Measurements from ENCODE around the gene ATXN2.

Gene ATXN2

DNA sequence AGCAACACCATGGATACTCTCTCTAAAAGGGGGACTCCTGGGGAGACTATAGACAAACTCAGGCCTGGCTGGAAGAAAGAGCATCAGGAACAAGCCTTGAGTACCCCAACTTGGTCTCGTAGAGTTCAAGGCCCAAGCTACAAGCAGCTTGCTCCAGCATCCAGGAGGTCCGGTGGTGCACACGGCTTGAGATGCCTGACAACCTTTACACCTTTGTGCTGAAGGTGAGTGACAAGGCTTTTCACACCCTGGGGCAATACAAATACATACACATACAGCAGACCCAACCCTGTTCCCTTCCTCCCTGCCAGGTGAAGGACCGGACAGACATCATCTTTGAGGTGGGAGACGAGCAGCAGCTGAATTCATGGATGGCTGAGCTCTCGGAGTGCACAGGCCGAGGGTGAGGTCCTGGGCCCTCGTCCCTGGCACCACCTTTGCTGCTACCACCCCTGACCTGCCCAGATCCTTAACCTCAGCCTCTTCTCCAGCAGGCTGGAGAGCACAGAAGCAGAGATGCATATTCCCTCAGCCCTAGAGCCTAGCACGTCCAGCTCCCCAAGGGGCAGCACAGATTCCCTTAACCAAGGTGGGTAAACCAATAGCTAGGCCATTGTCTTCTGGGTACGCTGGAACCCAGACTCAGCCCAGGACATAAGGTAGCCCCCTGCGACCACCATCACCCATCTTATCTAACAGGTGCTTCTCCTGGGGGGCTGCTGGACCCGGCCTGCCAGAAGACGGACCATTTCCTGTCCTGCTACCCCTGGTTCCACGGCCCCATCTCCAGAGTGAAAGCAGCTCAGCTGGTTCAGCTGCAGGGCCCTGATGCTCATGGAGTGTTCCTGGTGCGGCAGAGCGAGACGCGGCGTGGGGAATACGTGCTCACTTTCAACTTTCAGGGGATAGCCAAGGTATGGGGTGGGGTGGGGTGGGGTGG lies 152.2 kb downstream of the ATXN2 start:
- no CpG with 5 or more reads among the region's 20 CpGs for WGBS, 2 donors (ENCODE audit: extremely low coverage in 2 of 2, insufficient read length in 2 of 2, insufficient replicate concordance in 1 of 2)
- H2BK120ac ChIP-seq (ENCODE audit: low read depth, low read length) = no peak overlapping the region
- no peak overlapping the region for H3K27ac ChIP-seq (replicated peaks; ENCODE audit: low read length)

GRCh38 chr12:111445726-111446581 lies 153.2 kb downstream of the ATXN2 start:
- peak overlapping the region in 1 of 2 donors; percentile 20 for H3K4me3 ChIP-seq (ENCODE audit: low read length in 2 of 2)
- no peak overlapping the region for H2BK5ac ChIP-seq (ENCODE audit: low read length)
- H3K23ac ChIP-seq (ENCODE audit: low read depth, low read length, poor library complexity) = peak overlapping the region; percentile 16
- no peak overlapping the region for H2BK120ac ChIP-seq (ENCODE audit: low read depth, low read length)
- no peaks in the 10 kb centered on the region for H3K9me3 ChIP-seq (replicated peaks in 1 of 2; ENCODE audit: control insufficient read depth in 2 of 2, insufficient read depth in 1 of 2, low read depth in 1 of 2, low read length in 2 of 2)
- H3K14ac ChIP-seq (ENCODE audit: low read length) = no peak overlapping the region
- H3K27me3 ChIP-seq (ENCODE audit: control insufficient read depth in 3 of 3, insufficient read depth in 3 of 3, low read depth in 1 of 3, low read length in 3 of 3) = no peaks in the 10 kb centered on the region
- DNase-seq (ENCODE audit: low spot score) = no peak
- no peak overlapping the region for H4K91ac ChIP-seq (ENCODE audit: low read depth, low read length, poor library complexity)
- H3K4me2 ChIP-seq (ENCODE audit: insufficient read depth, low read length, poor library complexity, severe bottlenecking) = no peak overlapping the region
- peaks cover 4% of the 10 kb centered on the region for H3K79me1 ChIP-seq (ENCODE audit: low read depth, low read length)
- H3K4me1 ChIP-seq (ENCODE audit: control insufficient read depth in 2 of 2, insufficient read depth in 1 of 2, low read depth in 1 of 2, low read length in 2 of 2) = peaks cover 5% of the 10 kb centered on the region in 2 donors
- H4K8ac ChIP-seq (ENCODE audit: low read depth, low read length) = no peak overlapping the region
- no CpG with 5 or more reads among the region's 6 CpGs for WGBS, 2 donors (ENCODE audit: extremely low coverage in 2 of 2, insufficient read length in 2 of 2, insufficient replicate concordance in 1 of 2)
- no peak overlapping the region for H2BK15ac ChIP-seq (ENCODE audit: low read length)
- no peak overlapping the region for H3K4ac ChIP-seq (ENCODE audit: low read length)
- H2AFZ ChIP-seq (ENCODE audit: low read length) = no peak overlapping the region
- H2AK5ac ChIP-seq (ENCODE audit: low read depth, low read length) = no peak overlapping the region
- peak overlapping the region; percentile 44 for H3K18ac ChIP-seq (ENCODE audit: low read length)
- H3K9ac ChIP-seq (ENCODE audit: low read depth, low read length, poor library complexity) = no peak overlapping the region
- H3K27ac ChIP-seq (replicated peaks; ENCODE audit: low read length) = peak overlapping the region; percentile 24
- H2BK12ac ChIP-seq (ENCODE audit: low read length) = no peak overlapping the region
- H3K36me3 ChIP-seq (replicated peaks in 1 of 2; ENCODE audit: control insufficient read depth in 2 of 2, insufficient read depth in 2 of 2, low read length in 2 of 2) = peaks cover 35 to 95% of the 10 kb centered on the region in 2 donors

More for the DNA sequence above, 152.2 kb downstream of the ATXN2 start:
- Histone ChIP-seq H4K8ac (ENCODE audit: low read depth, low read length) (no peak overlapping the region), H3K14ac (ENCODE audit: low read length) (no peak overlapping the region), H3K4me3 (ENCODE audit: low read length in 2 of 2) (no peak overlapping the region), H3K4ac (ENCODE audit: low read length) (no peak overlapping the region), H3K23ac (ENCODE audit: low read depth, low read length, poor library complexity) (no peak overlapping the region), H3K9me3 (replicated peaks in 1 of 2; ENCODE audit: control insufficient read depth in 2 of 2, insufficient read depth in 1 of 2, low read depth in 1 of 2, low read length in 2 of 2) (no peaks in the 10 kb centered on the region), H3K36me3 (replicated peaks in 1 of 2; ENCODE audit: control insufficient read depth in 2 of 2, insufficient read depth in 2 of 2, low read length in 2 of 2) (peaks cover 32 to 97% of the 10 kb centered on the region in 2 donors), H3K79me1 (ENCODE audit: low read depth, low read length) (peaks cover 4% of the 10 kb centered on the region), H2AFZ (ENCODE audit: low read length) (no peak overlapping the region), H3K18ac (ENCODE audit: low read length) (no peak overlapping the region), H3K9ac (ENCODE audit: low read depth, low read length, poor library complexity) (no peak overlapping the region), H3K27me3 (ENCODE audit: control insufficient read depth in 3 of 3, insufficient read depth in 3 of 3, low read depth in 1 of 3, low read length in 3 of 3) (no peaks in the 10 kb centered on the region), H2BK5ac (ENCODE audit: low read length) (no peak overlapping the region), H2AK5ac (ENCODE audit: low read depth, low read length) (no peak overlapping the region), H2BK12ac (ENCODE audit: low read length) (no peak overlapping the region), H3K4me1 (ENCODE audit: control insufficient read depth in 2 of 2, insufficient read depth in 1 of 2, low read depth in 1 of 2, low read length in 2 of 2) (peaks cover 5% of the 10 kb centered on the region in 2 donors), H3K4me2 (ENCODE audit: insufficient read depth, low read length, poor library complexity, severe bottlenecking) (no peak overlapping the region), H4K91ac (ENCODE audit: low read depth, low read length, poor library complexity) (no peak overlapping the region), H2BK15ac (ENCODE audit: low read length) (no peak overlapping the region)
- DNase-seq (ENCODE audit: low spot score) = no peak

GRCh38 chr12:111444925-111445725 lies 154.0 kb downstream of the ATXN2 start:
- no peak overlapping the region for H4K8ac ChIP-seq (ENCODE audit: low read depth, low read length)
- H3K36me3 ChIP-seq (replicated peaks in 1 of 2; ENCODE audit: control insufficient read depth in 2 of 2, insufficient read depth in 2 of 2, low read length in 2 of 2) = peaks cover 28 to 86% of the 10 kb centered on the region in 2 donors
- H2BK12ac ChIP-seq (ENCODE audit: low read length) = no peak overlapping the region
- H3K4ac ChIP-seq (ENCODE audit: low read length) = no peak overlapping the region
- H3K18ac ChIP-seq (ENCODE audit: low read length) = peak overlapping the region; percentile 15
- DNase-seq (ENCODE audit: low spot score) = no peak
- no peaks in the 10 kb centered on the region for H3K27me3 ChIP-seq (ENCODE audit: control insufficient read depth in 3 of 3, insufficient read depth in 3 of 3, low read depth in 1 of 3, low read length in 3 of 3)
- peak overlapping the region; percentile 46 for H3K9ac ChIP-seq (ENCODE audit: low read depth, low read length, poor library complexity)
- H3K9me3 ChIP-seq (replicated peaks in 1 of 2; ENCODE audit: control insufficient read depth in 2 of 2, insufficient read depth in 1 of 2, low read depth in 1 of 2, low read length in 2 of 2) = no peaks in the 10 kb centered on the region
- no CpG with 5 or more reads among the region's 11 CpGs for WGBS, 2 donors (ENCODE audit: extremely low coverage in 2 of 2, insufficient read length in 2 of 2, insufficient replicate concordance in 1 of 2)
- H3K79me1 ChIP-seq (ENCODE audit: low read depth, low read length) = peaks cover 4% of the 10 kb centered on the region
- H2BK5ac ChIP-seq (ENCODE audit: low read length) = peak overlapping the region; percentile 11
- peaks cover 5% of the 10 kb centered on the region in 2 donors for H3K4me1 ChIP-seq (ENCODE audit: control insufficient read depth in 2 of 2, insufficient read depth in 1 of 2, low read depth in 1 of 2, low read length in 2 of 2)
- H3K4me3 ChIP-seq (ENCODE audit: low read length in 2 of 2) = no peak overlapping the region
- no peak overlapping the region for H2AK5ac ChIP-seq (ENCODE audit: low read depth, low read length)
- H3K4me2 ChIP-seq (ENCODE audit: insufficient read depth, low read length, poor library complexity, severe bottlenecking) = no peak overlapping the region
- H3K14ac ChIP-seq (ENCODE audit: low read length) = no peak overlapping the region
- peak overlapping the region; percentile 16 for H3K23ac ChIP-seq (ENCODE audit: low read depth, low read length, poor library complexity)
- H2BK15ac ChIP-seq (ENCODE audit: low read length) = no peak overlapping the region
- no peak overlapping the region for H2AFZ ChIP-seq (ENCODE audit: low read length)
- no peak overlapping the region for H2BK120ac ChIP-seq (ENCODE audit: low read depth, low read length)
- H3K27ac ChIP-seq (replicated peaks; ENCODE audit: low read length) = peak overlapping the region; percentile 24
- no peak overlapping the region for H4K91ac ChIP-seq (ENCODE audit: low read depth, low read length, poor library complexity)
